ENCODE results near the gene KATNBL1.

KATNBL1 gene

DNA sequence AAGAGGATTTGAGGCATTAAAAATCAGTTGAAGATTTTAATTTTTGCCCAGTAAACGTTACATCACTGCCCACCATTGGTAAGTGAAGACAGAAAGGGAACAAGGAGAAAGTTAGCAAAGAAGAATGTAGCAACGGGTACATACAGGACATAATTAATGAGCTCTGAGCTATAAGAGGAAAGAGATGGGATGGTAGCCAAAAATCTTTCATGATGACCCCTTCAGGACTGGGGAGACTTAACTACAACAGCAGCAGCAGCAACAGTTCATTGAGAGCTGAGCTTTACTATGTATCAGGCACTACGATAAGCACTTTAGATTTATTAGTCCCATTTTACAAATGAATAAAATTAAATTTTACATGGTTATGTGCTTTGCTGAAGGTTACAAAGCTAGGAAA lies 33.3 kb upstream of the KATNBL1 start:
- no peak for DNase-seq (ENCODE audit: low spot score)
- TF ChIP-seq, protein P1, sequence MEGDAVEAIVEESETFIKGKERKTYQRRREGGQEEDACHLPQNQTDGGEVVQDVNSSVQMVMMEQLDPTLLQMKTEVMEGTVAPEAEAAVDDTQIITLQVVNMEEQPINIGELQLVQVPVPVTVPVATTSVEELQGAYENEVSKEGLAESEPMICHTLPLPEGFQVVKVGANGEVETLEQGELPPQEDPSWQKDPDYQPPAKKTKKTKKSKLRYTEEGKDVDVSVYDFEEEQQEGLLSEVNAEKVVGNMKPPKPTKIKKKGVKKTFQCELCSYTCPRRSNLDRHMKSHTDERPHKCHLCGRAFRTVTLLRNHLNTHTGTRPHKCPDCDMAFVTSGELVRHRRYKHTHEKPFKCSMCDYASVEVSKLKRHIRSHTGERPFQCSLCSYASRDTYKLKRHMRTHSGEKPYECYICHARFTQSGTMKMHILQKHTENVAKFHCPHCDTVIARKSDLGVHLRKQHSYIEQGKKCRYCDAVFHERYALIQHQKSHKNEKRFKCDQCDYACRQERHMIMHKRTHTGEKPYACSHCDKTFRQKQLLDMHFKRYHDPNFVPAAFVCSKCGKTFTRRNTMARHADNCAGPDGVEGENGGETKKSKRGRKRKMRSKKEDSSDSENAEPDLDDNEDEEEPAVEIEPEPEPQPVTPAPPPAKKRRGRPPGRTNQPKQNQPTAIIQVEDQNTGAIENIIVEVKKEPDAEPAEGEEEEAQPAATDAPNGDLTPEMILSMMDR (IDR thresholded peaks at IDR 0.05; ENCODE audit: extremely low read depth, missing control alignments) = no peak

DNA sequence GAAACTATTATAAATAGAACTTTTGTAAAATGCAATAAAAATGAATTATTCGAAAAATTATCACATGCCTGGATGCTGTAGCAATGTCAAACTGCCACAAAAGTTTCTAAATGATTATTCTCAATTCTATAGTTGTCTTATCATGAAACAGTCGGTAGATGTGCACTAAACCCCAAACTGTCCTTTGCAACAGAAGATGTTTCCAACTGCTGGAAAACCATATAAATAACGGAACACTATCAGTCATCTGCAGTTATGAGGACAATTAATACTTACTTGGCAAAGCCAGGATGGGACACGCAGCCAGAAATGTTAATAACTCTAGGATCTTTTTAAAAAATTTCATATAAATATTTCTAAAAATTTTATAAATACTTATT lies 32.4 kb upstream of the KATNBL1 start:
- no peak for DNase-seq (ENCODE audit: low spot score)
- TF ChIP-seq, protein P1 (IDR thresholded peaks at IDR 0.05; ENCODE audit: extremely low read depth, missing control alignments) = no peak

DNA sequence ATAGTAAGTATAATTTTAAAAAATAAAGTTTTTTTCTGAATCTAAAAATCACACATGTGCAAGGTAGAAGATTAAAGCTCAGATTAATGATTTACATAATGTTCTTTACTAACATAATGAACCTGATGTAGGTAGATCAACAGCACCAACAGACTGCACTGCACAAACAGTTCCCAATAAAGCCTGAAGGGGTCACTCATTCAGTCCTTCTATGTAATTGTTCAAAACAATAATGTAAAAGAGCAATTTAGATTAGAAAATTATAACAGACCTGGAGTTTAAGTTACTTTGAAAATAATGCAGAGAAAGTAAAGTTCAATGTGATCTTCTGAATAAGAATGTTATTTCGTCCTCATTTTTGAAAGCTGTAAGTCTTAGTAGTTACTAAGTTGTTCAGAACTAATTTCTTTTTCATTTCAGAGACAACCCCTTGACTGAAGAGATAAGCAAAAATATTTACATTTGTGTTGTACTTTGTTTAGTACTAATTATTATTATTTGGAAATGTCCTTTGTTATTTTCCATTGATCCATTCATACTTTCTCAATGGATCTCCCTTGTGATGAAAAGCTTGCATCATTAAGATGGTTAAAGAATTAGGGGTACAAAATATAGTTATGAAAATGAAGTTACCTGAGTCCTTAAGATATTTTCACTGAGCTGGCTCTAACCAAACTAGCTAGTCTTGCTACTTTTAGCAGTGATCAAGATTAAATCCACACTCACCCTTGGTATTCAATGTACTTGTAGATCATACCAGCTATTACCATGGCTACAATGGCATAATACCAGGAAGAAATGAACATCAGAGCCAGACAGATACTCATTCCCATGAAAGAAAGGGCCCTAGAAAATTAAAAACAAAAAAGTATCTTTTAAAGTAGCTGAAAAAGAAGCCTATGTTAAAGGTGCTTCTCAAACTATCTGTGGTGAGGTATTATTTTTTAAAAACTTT lies 31.8 kb upstream of the KATNBL1 start:
- TF ChIP-seq, protein P1 (IDR thresholded peaks at IDR 0.05; ENCODE audit: extremely low read depth, missing control alignments) = peak; percentile 58
- peak; percentile 44 for DNase-seq (ENCODE audit: low spot score)

DNA sequence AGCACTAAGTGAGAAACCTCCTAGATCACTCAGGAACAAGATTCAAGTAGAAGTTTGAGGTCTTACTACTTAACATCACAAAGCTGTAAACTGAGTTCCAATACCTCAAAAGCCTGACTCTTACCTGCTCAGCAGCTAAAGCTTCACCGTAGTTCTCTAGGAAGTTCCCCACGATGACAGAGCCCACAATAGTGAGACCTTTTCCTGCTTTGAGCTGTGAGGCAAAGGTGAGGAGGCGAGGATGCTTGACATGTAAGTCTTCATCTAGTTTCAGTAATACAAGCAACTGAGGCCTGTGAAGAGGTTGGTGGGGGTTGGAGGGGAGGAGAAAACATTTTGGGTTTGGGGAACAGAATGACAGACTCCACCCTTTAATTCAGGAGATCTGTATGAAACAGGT lies 30.6 kb upstream of the KATNBL1 start:
- TF ChIP-seq, protein P1 (IDR thresholded peaks at IDR 0.05; ENCODE audit: extremely low read depth, missing control alignments) = no peak
- no peak for DNase-seq (ENCODE audit: low spot score)

DNA sequence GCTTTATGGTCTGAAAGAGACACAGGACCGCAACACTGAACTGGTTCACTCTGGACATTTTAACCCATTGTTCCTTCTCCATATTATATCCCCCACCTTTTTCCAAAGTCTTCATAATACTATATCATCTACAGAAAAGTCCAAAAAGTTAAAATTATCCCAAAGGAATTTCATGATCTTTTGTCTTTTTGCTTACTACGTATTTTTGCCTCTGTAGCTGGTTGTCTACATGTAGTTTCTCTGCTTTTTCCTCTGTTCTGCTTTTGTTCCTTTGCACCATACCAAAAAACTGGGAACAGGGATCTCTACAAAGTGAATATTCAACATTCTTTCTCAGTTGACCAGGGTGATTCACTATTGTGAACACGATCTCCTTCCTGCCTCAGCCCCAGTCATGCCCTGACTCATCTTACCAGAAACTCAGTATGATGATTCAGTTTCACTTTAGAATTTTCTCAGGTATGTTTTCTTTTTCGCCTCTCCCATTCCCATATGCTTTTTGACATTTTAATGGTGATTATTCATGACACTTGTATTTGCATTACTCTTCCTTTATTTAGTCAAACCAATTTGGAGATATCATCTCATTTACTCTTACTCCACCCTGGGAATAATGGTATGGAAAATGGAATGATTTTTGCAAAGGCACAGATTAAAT lies 29.4 kb upstream of the KATNBL1 start:
- DNase-seq (ENCODE audit: low spot score) = peak; percentile 17
- TF ChIP-seq, protein P1 (IDR thresholded peaks at IDR 0.05; ENCODE audit: extremely low read depth, missing control alignments) = no peak

DNA sequence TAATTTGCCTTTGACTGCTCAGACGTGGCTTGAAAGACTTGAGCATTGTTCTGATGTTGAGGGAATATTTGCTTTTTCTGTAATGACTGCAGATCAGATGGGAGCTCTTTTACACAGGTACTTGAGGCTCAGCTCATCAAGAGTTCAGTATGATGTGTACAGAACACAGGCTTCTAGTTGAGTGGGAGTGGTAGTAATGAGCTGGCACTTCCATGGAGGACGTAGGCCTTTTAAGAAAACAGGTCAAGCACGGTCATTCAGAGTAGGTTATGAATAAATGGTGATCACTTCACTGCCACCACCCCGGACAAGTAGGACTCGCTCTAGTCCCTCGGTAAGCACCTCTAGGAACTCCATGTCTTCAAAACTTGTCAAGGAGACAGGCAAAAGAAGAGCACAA lies 23.7 kb upstream of the KATNBL1 start:
- no peak for DNase-seq (ENCODE audit: low spot score)
- TF ChIP-seq, protein P1 (IDR thresholded peaks at IDR 0.05; ENCODE audit: extremely low read depth, missing control alignments) = no peak
